GM12874 (cell line): ENCODE results near the gene N4BP2.

Experiments used
- TF ChIP-seq, protein P1 (sequence below): IDR thresholded peaks from 2 replicates; pipeline ENCODE4 v1.5.1; 2011; ENCODE audit warnings: low read depth, mild to moderate bottlenecking, control low read depth, low read length, moderate library complexity; ENCODE audit not compliant: insufficient read depth

The N4BP2 gene

DNA sequence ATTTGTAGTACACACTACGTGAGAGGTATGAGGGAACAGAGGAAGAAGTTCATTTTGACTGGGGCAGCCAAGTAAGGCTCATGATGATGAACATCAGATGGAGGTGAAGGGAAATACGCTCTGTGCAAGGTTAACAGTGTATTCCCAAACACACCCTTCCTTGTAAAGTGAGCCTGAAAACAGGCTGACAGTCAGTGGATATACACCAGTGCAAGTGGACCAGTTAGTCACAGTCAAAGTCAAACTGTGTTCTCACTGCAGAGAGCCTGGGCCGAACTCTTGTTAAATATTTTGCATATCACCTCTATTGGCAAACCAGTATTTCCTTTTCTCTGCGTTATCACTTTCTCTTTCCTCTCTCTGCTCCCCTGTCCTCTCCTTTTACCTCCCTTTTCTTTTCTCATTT lies 116.8 kb downstream of the N4BP2 start:
- TF ChIP-seq, protein P1, sequence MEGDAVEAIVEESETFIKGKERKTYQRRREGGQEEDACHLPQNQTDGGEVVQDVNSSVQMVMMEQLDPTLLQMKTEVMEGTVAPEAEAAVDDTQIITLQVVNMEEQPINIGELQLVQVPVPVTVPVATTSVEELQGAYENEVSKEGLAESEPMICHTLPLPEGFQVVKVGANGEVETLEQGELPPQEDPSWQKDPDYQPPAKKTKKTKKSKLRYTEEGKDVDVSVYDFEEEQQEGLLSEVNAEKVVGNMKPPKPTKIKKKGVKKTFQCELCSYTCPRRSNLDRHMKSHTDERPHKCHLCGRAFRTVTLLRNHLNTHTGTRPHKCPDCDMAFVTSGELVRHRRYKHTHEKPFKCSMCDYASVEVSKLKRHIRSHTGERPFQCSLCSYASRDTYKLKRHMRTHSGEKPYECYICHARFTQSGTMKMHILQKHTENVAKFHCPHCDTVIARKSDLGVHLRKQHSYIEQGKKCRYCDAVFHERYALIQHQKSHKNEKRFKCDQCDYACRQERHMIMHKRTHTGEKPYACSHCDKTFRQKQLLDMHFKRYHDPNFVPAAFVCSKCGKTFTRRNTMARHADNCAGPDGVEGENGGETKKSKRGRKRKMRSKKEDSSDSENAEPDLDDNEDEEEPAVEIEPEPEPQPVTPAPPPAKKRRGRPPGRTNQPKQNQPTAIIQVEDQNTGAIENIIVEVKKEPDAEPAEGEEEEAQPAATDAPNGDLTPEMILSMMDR: no peak

DNA sequence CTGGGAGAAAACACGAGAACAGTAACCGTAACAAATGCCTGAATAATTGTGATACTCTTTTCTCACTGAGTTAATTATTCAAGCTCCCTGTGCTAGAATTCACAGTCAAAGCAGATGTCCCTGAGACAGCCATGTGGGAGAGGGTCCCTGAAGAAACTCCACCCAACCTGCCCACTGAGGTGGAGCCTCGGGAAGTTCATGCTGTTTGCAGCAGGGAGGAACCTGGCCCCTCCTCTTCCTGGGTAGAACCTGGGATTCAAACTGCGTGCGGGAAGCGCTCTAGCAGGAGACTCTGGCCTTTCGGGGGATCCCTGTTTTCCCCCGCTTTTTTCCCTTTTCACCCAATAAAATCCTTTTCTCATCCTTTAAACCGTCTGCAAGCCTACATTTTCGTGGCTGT lies 120.0 kb downstream of the N4BP2 start:
- TF ChIP-seq, protein P1: no peak

GRCh38 chr4:40177591-40177990 lies 120.9 kb downstream of the N4BP2 start:
- TF ChIP-seq, protein P1: no peak

DNA sequence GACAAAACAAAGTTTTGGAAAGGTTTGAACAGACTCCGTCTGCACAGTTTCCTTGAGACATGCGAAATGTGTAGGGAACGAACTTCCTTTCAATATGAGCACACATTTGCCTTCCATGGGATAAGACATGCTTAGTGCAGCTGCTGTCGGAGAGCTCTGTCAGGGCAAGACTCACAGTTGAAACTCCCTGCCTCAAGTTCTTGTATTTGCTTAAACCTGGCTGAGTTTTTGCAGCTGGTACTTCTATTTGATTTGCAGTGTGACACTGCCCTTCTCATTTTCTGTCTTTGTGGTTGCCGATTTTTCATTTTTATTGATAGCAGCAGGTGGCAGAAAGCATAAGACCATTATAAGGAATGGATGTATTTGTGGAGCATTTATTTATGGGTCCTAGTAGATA lies 122.0 kb downstream of the N4BP2 start:
- TF ChIP-seq, protein P1: no peak

DNA sequence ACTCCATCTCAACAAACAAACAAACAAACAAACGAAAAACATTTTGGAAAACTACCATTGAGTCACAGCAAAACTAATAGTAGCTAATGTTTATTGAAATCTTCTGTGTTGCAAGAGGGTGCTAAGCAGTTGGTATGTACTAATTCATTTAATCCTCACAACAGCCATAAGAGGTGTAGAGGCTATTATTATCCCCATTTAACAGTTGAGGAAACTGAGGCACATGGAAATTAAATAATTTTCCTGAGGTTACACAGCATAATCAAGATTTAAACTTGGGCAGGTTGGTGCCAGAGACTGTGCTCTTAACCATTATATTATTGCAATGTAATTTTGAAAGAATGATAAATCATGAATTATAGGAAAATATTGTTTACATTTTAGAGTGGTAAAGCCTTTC lies 122.7 kb downstream of the N4BP2 start:
- TF ChIP-seq, protein P1: no peak

- TF ChIP-seq, protein P1: no peak
Measured at GRCh38 chr4:40180356-40180755, 123.7 kb downstream of the N4BP2 start.

DNA sequence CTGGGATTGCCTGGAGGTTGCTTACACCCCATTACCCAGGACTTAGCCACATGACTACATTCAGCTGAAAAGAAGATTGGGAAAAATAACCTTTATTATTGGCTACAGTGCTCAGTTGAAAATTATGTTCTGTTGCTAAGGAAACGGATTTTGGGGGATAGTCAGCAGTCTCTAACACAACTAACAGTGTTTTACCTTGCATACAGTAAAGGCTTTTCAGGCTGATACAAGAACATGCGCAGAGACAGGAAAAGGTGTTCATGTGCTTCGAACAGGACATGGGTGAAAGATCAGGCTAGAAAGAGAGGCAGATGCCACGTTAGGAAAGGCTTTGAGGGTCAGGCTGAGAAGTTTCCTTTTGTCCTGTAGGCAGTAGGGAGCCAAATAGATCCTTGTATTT lies 125.4 kb downstream of the N4BP2 start:
- TF ChIP-seq, protein P1: no peak

DNA sequence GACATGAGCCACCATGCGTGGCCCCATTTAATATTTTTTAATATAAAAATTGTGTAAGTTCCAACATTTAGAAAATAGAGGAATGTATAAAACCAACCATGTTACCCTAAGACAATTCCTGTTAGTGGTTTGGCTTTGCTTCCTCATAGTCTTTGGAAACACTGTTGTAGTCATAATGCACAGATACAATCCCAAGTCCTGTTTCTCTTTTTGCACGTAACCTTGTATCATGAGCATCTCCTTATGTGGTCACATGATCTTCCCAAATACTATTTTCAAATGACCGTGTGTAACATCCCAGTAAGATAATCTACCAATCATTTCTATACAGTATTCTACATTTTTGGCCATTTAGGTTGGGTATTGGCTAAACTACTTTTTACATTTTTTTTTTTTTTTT lies 126.3 kb downstream of the N4BP2 start:
- TF ChIP-seq, protein P1: no peak
